Body of pancreas (tissue), 4 donors: Measurements from ENCODE around the gene CNTF.

Experiments used
- POLR2A ChIP-seq, 3 donors: fragments of 450-650 bp; IDR thresholded peaks; one replicate each; pipeline ENCODE4 v1.6.1; 2016; ENCODE audit warnings: antibody characterized with exemption in 3 of 3, mild to moderate bottlenecking in 2 of 3
- TF ChIP-seq, protein P1 (sequence below), 7 experiments: fragments of 450-650 bp in 4 of 7; fragments of 200-600 bp in 3 of 7; sonication (generic) in 3 of 7; IDR thresholded peaks; one replicate each; pipeline ENCODE4 v1.5.1; 2016 to 2019; ENCODE audit warnings: antibody characterized with exemption in 7 of 7

DNA sequence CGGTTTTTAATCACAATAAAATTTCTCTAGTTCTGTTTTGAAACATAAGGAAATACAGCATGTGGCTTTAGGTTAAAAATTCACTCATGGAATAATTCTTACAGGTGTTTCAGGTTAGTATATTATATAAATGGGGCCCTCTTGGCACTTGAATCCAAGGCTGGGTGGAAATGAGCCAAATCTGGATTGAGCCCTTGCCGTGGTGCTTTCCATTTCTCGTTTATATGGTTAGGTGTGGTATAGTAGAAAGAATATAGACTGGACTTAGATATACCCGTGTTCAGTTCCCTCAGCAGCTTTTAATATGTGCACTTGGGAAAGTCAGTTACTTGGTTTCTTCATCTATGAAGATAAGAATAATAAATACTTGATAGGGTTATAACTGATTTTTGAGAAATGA, 27.6 kb upstream of the CNTF start:
- TF ChIP-seq POLR2A (IDR thresholded peaks at IDR 0.05) = no peak
- TF ChIP-seq, protein P1, sequence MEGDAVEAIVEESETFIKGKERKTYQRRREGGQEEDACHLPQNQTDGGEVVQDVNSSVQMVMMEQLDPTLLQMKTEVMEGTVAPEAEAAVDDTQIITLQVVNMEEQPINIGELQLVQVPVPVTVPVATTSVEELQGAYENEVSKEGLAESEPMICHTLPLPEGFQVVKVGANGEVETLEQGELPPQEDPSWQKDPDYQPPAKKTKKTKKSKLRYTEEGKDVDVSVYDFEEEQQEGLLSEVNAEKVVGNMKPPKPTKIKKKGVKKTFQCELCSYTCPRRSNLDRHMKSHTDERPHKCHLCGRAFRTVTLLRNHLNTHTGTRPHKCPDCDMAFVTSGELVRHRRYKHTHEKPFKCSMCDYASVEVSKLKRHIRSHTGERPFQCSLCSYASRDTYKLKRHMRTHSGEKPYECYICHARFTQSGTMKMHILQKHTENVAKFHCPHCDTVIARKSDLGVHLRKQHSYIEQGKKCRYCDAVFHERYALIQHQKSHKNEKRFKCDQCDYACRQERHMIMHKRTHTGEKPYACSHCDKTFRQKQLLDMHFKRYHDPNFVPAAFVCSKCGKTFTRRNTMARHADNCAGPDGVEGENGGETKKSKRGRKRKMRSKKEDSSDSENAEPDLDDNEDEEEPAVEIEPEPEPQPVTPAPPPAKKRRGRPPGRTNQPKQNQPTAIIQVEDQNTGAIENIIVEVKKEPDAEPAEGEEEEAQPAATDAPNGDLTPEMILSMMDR (IDR thresholded peaks at IDR 0.05) = no peak
